HG02678 (cell line): Measurements from ENCODE around the gene TIMM50.

ENCODE experiments used
- ATAC-seq: cut with Tn5 transposase; IDR thresholded peaks from one replicate; pipeline ENCODE4 v1.9.1; 2021; ENCODE audit warnings: mild to moderate bottlenecking, moderate library complexity; ENCODE audit not compliant: unreplicated experiment

Gene TIMM50

GRCh38 chr19:39525205-39525604 lies 44.6 kb downstream of the TIMM50 start:
- ATAC-seq: no peak

GRCh38 chr19:39531834-39532232 lies 51.2 kb downstream of the TIMM50 start:
- no peak for ATAC-seq

GRCh38 chr19:39532233-39533002 lies 51.8 kb downstream of the TIMM50 start, which contains the start of gene EID2B:
Gene EID2B (minus strand): TSS chr19:39532852. CDS start chr19:39532802, 50 bp downstream.
- ATAC-seq: peak; percentile 85

GRCh38 chr19:39533003-39533512 lies 52.4 kb downstream of the TIMM50 start:
- ATAC-seq: peak; percentile 10

- ATAC-seq: no peak
These were observed 53.2 kb downstream of the TIMM50 start for GRCh38 chr19:39533791-39534190.

- no peak for ATAC-seq
These were observed 58.5 kb downstream of the TIMM50 start for GRCh38 chr19:39539165-39539517.

GRCh38 chr19:39539518-39540332 lies 59.1 kb downstream of the TIMM50 start, which contains the start of gene EID2:
Gene EID2 (minus strand): TSS chr19:39540161. CDS start chr19:39540079, 82 bp downstream.
- peak; percentile 94 for ATAC-seq

GRCh38 chr19:39540333-39540673 lies 59.7 kb downstream of the TIMM50 start:
- ATAC-seq: no peak
